GM15510 (cell line): ENCODE results near the gene PDXK.

Source experiments
- POLR2A ChIP-seq: IDR thresholded peaks from 3 replicates; pipeline ENCODE4 v1.6.1; 2011; ENCODE audit warnings: borderline replicate concordance; ENCODE audit not compliant: insufficient read length; ENCODE audit errors: extremely low read depth

The PDXK gene

GRCh38 chr21:43717166-43717853 is 1.6 kb upstream of the PDXK start:
- TF ChIP-seq POLR2A: no peak

- TF ChIP-seq POLR2A: no peak
Measured at GRCh38 chr21:43717967-43718871, 710 bp upstream of the PDXK start.

GRCh38 chr21:43719748-43720538 is 1.0 kb downstream of the PDXK start:
- TF ChIP-seq POLR2A: no peak

GRCh38 chr21:43720539-43721166 is 1.7 kb downstream of the PDXK start:
- TF ChIP-seq POLR2A: no peak

GRCh38 chr21:43721206-43721605 is 2.3 kb downstream of the PDXK start:
- no peak for TF ChIP-seq POLR2A

GRCh38 chr21:43721939-43722338 is 3.0 kb downstream of the PDXK start:
- no peak for TF ChIP-seq POLR2A

- TF ChIP-seq POLR2A: no peak
Measured at GRCh38 chr21:43723648-43724047, 4.7 kb downstream of the PDXK start.

- no peak for TF ChIP-seq POLR2A
Measured at GRCh38 chr21:43726686-43727518, 8.0 kb downstream of the PDXK start.

- no peak for TF ChIP-seq POLR2A
Measured at GRCh38 chr21:43727519-43728153, 8.7 kb downstream of the PDXK start.

- TF ChIP-seq POLR2A: no peak
Measured at GRCh38 chr21:43728154-43728466, 9.2 kb downstream of the PDXK start.

GRCh38 chr21:43728467-43729390 is 9.8 kb downstream of the PDXK start:
- TF ChIP-seq POLR2A: peak; percentile 44

- no peak for TF ChIP-seq POLR2A
Measured at GRCh38 chr21:43731476-43731875, 12.5 kb downstream of the PDXK start.
